ENCODE results near the gene SOX18. TPM values are rescaled to one million over a fixed set of nuclear protein-coding genes. Genes with fewer than 3 reads are reported as not detected.

SOX18 gene
- total and polyA plus RNA-seq, 2 of the 13 experiments (the other 11 are each of a cell fraction or from before 2014, with no cell fraction given) = 1.6 to 1.9 TPM

GRCh38 chr20:64038565-64039292, 10.7 kb downstream of the SOX18 start (continued):
- TF ChIP-seq, protein P1, sequence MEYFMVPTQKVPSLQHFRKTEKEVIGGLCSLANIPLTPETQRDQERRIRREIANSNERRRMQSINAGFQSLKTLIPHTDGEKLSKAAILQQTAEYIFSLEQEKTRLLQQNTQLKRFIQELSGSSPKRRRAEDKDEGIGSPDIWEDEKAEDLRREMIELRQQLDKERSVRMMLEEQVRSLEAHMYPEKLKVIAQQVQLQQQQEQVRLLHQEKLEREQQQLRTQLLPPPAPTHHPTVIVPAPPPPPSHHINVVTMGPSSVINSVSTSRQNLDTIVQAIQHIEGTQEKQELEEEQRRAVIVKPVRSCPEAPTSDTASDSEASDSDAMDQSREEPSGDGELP (IDR thresholded peaks at IDR 0.05; ENCODE audit: borderline replicate concordance, low read depth) = no peak
- TF ChIP-seq ZNF775 (CRISPR knock-in tag; IDR thresholded peaks at IDR 0.05; ENCODE audit: borderline replicate concordance) (no peak), AGO1 (IDR thresholded peaks at IDR 0.05; ENCODE audit: low read depth, low read length, poor library complexity, severe bottlenecking) (peak; percentile 83), XBP1 (CRISPR knock-in tag; IDR thresholded peaks at IDR 0.05) (no peak), EZH2 (conservative IDR thresholded peaks at IDR 0.05; ENCODE audit: low read depth, low read length) (no peak), ZC3H13 (CRISPR knock-in tag; IDR thresholded peaks at IDR 0.05) (0 out of 2 replicates have a peak, but pooled peaks have one; percentile 23), RXRA (CRISPR knock-in tag; IDR thresholded peaks at IDR 0.05) (0 out of 2 replicates have a peak, but pooled peaks have one; percentile 21), ZNF546 (CRISPR knock-in tag; conservative IDR thresholded peaks at IDR 0.05) (no peak), ZNF549 (CRISPR knock-in tag; IDR thresholded peaks at IDR 0.05) (no peak), ZNF773 (CRISPR knock-in tag; IDR thresholded peaks at IDR 0.05; ENCODE audit: borderline replicate concordance) (no peak), ZNF7 (CRISPR knock-in tag; IDR thresholded peaks at IDR 0.05) (no peak), TERF1 (CRISPR knock-in tag; IDR thresholded peaks at IDR 0.05) (peak; percentile 38; the same call in 1 of the 2 replicates), ZNF142 (CRISPR knock-in tag; IDR thresholded peaks at IDR 0.05) (no peak), FOXO4 (CRISPR knock-in tag; conservative IDR thresholded peaks at IDR 0.05) (no peak)
- TF ChIP-seq, protein P2, sequence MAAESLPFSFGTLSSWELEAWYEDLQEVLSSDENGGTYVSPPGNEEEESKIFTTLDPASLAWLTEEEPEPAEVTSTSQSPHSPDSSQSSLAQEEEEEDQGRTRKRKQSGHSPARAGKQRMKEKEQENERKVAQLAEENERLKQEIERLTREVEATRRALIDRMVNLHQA (CRISPR knock-in tag; IDR thresholded peaks at IDR 0.05) = no peak
- TF ChIP-seq, protein P3, sequence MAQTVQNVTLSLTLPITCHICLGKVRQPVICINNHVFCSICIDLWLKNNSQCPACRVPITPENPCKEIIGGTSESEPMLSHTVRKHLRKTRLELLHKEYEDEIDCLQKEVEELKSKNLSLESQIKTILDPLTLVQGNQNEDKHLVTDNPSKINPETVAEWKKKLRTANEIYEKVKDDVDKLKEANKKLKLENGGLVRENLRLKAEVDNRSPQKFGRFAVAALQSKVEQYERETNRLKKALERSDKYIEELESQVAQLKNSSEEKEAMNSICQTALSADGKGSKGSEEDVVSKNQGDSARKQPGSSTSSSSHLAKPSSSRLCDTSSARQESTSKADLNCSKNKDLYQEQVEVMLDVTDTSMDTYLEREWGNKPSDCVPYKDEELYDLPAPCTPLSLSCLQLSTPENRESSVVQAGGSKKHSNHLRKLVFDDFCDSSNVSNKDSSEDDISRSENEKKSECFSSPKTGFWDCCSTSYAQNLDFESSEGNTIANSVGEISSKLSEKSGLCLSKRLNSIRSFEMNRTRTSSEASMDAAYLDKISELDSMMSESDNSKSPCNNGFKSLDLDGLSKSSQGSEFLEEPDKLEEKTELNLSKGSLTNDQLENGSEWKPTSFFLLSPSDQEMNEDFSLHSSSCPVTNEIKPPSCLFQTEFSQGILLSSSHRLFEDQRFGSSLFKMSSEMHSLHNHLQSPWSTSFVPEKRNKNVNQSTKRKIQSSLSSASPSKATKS (CRISPR knock-in tag; IDR thresholded peaks at IDR 0.05) = no peak

All from HepG2 (cell line).